Caki2 (cell line): ENCODE data around the gene GNB5. TPM values are rescaled to one million over a fixed set of nuclear protein-coding genes. Genes with fewer than 3 reads are reported as not detected.
A peak's percentile ranks its signal among the peaks of the same experiment; 100 is the strongest.
"Not testable (repeated sequence)": the region's sequence is repeated elsewhere in the genome, so short reads cannot be mapped to it uniquely, and the experiment has no call there.

Experiments
- DNase-seq: peaks from one replicate; pipeline ENCODE4 v3.0.0-alpha.2; 2015; ENCODE audit warnings: low read depth
- in situ Hi-C: cut with HindIII; loops from 2 replicates; pipeline ENCODE4 v1.10.0; 2016; ENCODE audit warnings: low sequenced_read_pairs, low pct_unique_long_range_greater_than_20kb, mixed read lengths
- total RNA-seq: library from RNA; depleted of rRNA; stranded (reverse); fragments of >200 nt; shearing (Covaris generic); gene quantifications from 2 replicates; pipeline ENCODE4 v1.2.3, GENCODE V29; 2014; ENCODE audit warnings: low replicate concordance

Gene GNB5
- total RNA-seq, 1 experiment from 2014 or later = 54.8 TPM

- no peak for DNase-seq
- in situ Hi-C loops = no loop called here
Measured at GRCh38 chr15:52107238-52107637, 84.0 kb downstream of the GNB5 start.

GRCh38 chr15:52106641-52107040, 84.6 kb downstream of the GNB5 start:
- DNase-seq = no peak
- in situ Hi-C loops = no loop called here

- in situ Hi-C loops = no loop called here
- DNase-seq = no peak
Measured at GRCh38 chr15:52105846-52106245, 85.3 kb downstream of the GNB5 start.

GRCh38 chr15:52104532-52105004, 86.6 kb downstream of the GNB5 start:
- no peak for DNase-seq
- in situ Hi-C loops = no loop called here

- DNase-seq = peak; percentile 87
- in situ Hi-C loops = no loop called here
Measured at GRCh38 chr15:52103217-52104207, 87.7 kb downstream of the GNB5 start.

- in situ Hi-C loops = no loop called here
- DNase-seq = peak; percentile 90
Measured at GRCh38 chr15:52102463-52102862, 88.7 kb downstream of the GNB5 start.

GRCh38 chr15:52101542-52102323, 89.5 kb downstream of the GNB5 start:
- no peak for DNase-seq
- in situ Hi-C loops = no loop called here

GRCh38 chr15:52100807-52101442, 90.3 kb downstream of the GNB5 start:
- in situ Hi-C loops = no loop called here
- DNase-seq = peak; percentile 93

- in situ Hi-C loops = no loop called here
- DNase-seq = no peak
Measured at GRCh38 chr15:52099651-52100272, 91.4 kb downstream of the GNB5 start.

GRCh38 chr15:52098323-52098722, 92.9 kb downstream of the GNB5 start:
- in situ Hi-C loops = no loop called here
- no peak for DNase-seq

- in situ Hi-C loops = no loop called here
- no peak for DNase-seq
Measured at GRCh38 chr15:52097180-52097579, 94.0 kb downstream of the GNB5 start.

GRCh38 chr15:52096536-52096935, 94.7 kb downstream of the GNB5 start:
- in situ Hi-C loops = not testable (repeated sequence)

GRCh38 chr15:52095597-52096262, 95.5 kb downstream of the GNB5 start:
- peak; percentile 62 for DNase-seq
- in situ Hi-C loops = no loop called here

More at GRCh38 chr15:52096536-52096935, 94.7 kb downstream of the GNB5 start:
- DNase-seq = not testable (repeated sequence)

- in situ Hi-C loops = no loop called here
- no peak for DNase-seq
Measured at GRCh38 chr15:52094811-52095584, 96.2 kb downstream of the GNB5 start.

- in situ Hi-C loops = no loop called here
- peak; percentile 51 for DNase-seq
Measured at GRCh38 chr15:52093539-52094510, 97.4 kb downstream of the GNB5 start.

GRCh38 chr15:52093167-52093538, 98.0 kb downstream of the GNB5 start:
- in situ Hi-C loops = no loop called here
- no peak for DNase-seq
